ENCODE data around the gene ACTG1. TPM values are rescaled to one million over a fixed set of nuclear protein-coding genes. Genes with fewer than 3 reads are reported as not detected.

The ACTG1 gene
- total and polyA plus RNA-seq, 4 donors, result 347 to 1,699 (median 1,282) TPM

DNA sequence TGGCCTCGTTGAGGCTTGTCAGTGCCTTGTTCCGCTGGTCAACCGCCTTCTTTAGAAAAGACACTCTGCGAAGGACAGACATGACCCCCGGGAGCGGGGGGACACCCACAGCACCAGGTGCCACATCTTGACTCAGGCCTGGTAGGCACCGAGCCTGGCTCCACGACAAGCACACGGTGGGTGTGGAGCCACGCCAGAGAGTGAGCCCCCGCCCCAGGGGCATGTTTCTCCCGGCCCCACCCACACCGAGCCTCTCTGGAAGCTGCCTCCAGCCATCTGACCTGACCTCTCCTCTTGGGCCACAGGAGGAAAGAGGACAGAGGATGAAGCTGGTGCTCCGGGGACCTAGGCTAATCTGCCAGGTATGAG lies 35.0 kb upstream of the ACTG1 start:
- TF ChIP-seq FOXA2 (IDR thresholded peaks at IDR 0.05), result no peak
- TF ChIP-seq, protein P1, sequence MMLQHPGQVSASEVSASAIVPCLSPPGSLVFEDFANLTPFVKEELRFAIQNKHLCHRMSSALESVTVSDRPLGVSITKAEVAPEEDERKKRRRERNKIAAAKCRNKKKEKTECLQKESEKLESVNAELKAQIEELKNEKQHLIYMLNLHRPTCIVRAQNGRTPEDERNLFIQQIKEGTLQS (IDR thresholded peaks at IDR 0.05), result no peak
- WGBS, result 91% methylated on average over 14 of the region's 14 CpGs
- no peak for DNase-seq (ENCODE audit: low spot score)
- H3K36me3 ChIP-seq (ENCODE audit: control insufficient read depth in 4 of 4, insufficient read depth in 3 of 4, low read depth in 1 of 4, low read length in 3 of 4), result peaks cover 5 to 58% (median 21%) of the 10 kb centered on the region in 4 donors
- H3K27me3 ChIP-seq (ENCODE audit: control insufficient read depth in 4 of 4, insufficient read depth in 4 of 4, low read length in 3 of 4), result no peaks in the 10 kb centered on the region
- H3K9me3 ChIP-seq (ENCODE audit: control insufficient read depth in 4 of 4, low read length in 3 of 4), result no peaks in the 10 kb centered on the region
- no peak overlapping the region for H3K9ac ChIP-seq (ENCODE audit: low read depth in 1 of 2, low read length in 2 of 2)
- H3K4me1 ChIP-seq (ENCODE audit: control insufficient read depth in 4 of 4, insufficient read depth in 4 of 4, low read length in 3 of 4), result peaks cover 0 to 25% (median 17%) of the 10 kb centered on the region in 4 donors
- H3K27ac ChIP-seq (ENCODE audit: low read depth in 1 of 2, low read length in 2 of 2), result no peak overlapping the region
- no peak overlapping the region for H3K4me3 ChIP-seq (ENCODE audit: low read depth in 1 of 3, low read length in 3 of 3)

DNA sequence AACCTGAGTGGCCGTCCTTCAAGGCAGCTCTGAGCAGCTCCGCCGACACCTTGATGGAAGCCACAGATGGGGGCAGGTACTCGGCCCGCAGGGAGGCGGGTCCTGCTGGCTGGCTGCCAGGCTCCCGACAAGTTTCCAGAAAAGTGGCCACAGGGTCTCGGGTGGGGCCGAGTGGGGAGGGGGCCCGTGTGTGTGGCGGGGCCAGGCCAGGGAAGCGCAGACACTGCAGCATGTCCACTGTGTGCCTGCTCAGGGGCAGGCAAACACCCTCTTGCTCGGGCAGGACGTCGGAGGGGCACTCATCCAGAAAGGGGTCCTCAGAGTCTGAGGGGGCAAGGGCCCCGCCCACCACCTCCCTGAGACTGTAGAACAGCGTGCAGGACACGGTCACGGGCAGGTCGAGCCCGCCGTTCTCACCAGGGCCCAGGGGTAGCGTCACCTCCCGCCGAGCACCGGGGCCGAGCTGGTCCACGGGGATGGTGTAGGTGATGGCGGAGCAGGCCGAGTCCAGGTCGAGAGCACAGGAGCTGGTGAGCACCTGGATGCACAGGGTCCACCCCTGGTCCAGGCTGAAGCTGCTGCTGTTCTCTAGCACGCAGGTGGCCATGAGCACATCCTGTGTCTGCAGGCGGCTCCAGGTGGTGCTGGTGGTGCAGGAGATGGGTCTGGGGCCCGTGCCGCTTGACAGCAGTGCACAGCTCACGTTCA lies 34.5 kb upstream of the ACTG1 start:
- Histone ChIP-seq H3K9ac (ENCODE audit: low read depth in 1 of 2, low read length in 2 of 2) (no peak overlapping the region), H3K27me3 (ENCODE audit: control insufficient read depth in 4 of 4, insufficient read depth in 4 of 4, low read length in 3 of 4) (no peaks in the 10 kb centered on the region), H3K4me1 (ENCODE audit: control insufficient read depth in 4 of 4, insufficient read depth in 4 of 4, low read length in 3 of 4) (peaks cover 0 to 25% (median 17%) of the 10 kb centered on the region in 4 donors), H3K27ac (ENCODE audit: low read depth in 1 of 2, low read length in 2 of 2) (no peak overlapping the region), H3K36me3 (ENCODE audit: control insufficient read depth in 4 of 4, insufficient read depth in 3 of 4, low read depth in 1 of 4, low read length in 3 of 4) (peaks cover 5 to 61% (median 22%) of the 10 kb centered on the region in 4 donors), H3K9me3 (ENCODE audit: control insufficient read depth in 4 of 4, low read length in 3 of 4) (no peaks in the 10 kb centered on the region), H3K4me3 (ENCODE audit: low read depth in 1 of 3, low read length in 3 of 3) (no peak overlapping the region)
- 90% methylated on average over 36 of the region's 36 CpGs for WGBS
- no peak for DNase-seq (ENCODE audit: low spot score)
- TF ChIP-seq SP1 (IDR thresholded peaks at IDR 0.05), result no peak
- TF ChIP-seq RXRA (IDR thresholded peaks at IDR 0.05), result no peak
- TF ChIP-seq FOXA2 (IDR thresholded peaks at IDR 0.05), result no peak
- TF ChIP-seq, protein P2, sequence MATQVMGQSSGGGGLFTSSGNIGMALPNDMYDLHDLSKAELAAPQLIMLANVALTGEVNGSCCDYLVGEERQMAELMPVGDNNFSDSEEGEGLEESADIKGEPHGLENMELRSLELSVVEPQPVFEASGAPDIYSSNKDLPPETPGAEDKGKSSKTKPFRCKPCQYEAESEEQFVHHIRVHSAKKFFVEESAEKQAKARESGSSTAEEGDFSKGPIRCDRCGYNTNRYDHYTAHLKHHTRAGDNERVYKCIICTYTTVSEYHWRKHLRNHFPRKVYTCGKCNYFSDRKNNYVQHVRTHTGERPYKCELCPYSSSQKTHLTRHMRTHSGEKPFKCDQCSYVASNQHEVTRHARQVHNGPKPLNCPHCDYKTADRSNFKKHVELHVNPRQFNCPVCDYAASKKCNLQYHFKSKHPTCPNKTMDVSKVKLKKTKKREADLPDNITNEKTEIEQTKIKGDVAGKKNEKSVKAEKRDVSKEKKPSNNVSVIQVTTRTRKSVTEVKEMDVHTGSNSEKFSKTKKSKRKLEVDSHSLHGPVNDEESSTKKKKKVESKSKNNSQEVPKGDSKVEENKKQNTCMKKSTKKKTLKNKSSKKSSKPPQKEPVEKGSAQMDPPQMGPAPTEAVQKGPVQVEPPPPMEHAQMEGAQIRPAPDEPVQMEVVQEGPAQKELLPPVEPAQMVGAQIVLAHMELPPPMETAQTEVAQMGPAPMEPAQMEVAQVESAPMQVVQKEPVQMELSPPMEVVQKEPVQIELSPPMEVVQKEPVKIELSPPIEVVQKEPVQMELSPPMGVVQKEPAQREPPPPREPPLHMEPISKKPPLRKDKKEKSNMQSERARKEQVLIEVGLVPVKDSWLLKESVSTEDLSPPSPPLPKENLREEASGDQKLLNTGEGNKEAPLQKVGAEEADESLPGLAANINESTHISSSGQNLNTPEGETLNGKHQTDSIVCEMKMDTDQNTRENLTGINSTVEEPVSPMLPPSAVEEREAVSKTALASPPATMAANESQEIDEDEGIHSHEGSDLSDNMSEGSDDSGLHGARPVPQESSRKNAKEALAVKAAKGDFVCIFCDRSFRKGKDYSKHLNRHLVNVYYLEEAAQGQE (IDR thresholded peaks at IDR 0.05), result no peak

DNA sequence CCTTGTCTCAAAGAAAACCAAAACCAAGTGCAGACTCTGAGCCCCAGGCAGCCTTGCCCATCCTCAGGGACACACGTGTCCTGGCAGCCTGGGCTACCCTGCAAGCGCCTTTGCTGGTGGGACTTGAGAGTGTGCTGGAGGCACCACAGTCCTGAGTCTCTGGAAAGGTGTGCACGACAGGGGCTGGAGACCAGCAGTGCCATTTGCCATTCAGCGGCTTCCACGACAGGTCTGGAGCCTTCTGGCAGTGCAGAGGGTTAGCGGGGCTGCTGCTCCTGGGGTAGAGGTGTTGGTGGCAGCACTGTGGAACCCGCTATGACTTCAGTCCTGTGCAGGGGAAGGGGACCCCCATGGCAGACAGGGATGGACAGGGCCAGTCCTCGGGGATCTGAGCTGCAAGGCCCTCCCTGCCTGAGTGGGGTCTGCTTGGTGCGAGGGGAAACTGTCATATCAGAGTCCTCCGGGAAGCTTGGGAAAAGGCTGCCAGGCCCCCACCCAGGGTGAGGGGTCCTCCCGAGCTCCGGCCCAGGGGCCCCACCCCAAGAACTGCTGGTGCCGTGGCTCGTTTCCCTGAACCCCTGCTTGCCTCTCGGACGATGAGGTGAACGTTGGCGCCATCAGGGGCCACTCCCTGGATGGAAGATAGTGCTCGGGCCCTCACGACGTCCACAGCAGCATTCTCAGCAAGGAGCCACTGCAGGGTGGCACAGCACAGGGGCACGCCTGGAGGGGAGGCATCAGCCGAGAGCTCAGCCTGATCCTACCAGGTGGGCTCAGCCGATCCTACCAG lies 32.8 kb upstream of the ACTG1 start:
- Histone ChIP-seq H3K4me3 (ENCODE audit: low read depth in 1 of 3, low read length in 3 of 3) (no peak overlapping the region), H3K9me3 (ENCODE audit: control insufficient read depth in 4 of 4, low read length in 3 of 4) (no peaks in the 10 kb centered on the region), H3K27ac (ENCODE audit: low read depth in 1 of 2, low read length in 2 of 2) (no peak overlapping the region), H3K9ac (ENCODE audit: low read depth in 1 of 2, low read length in 2 of 2) (no peak overlapping the region), H3K36me3 (ENCODE audit: control insufficient read depth in 4 of 4, insufficient read depth in 3 of 4, low read depth in 1 of 4, low read length in 3 of 4) (peaks cover 5 to 74% (median 27%) of the 10 kb centered on the region in 4 donors), H3K4me1 (ENCODE audit: control insufficient read depth in 4 of 4, insufficient read depth in 4 of 4, low read length in 3 of 4) (peaks cover 0 to 12% (median 8%) of the 10 kb centered on the region in 4 donors), H3K27me3 (ENCODE audit: control insufficient read depth in 4 of 4, insufficient read depth in 4 of 4, low read length in 3 of 4) (no peaks in the 10 kb centered on the region)
- DNase-seq (ENCODE audit: low spot score), result no peak
- WGBS, result 92% methylated on average over 24 of the region's 24 CpGs
- TF ChIP-seq FOXA2 (IDR thresholded peaks at IDR 0.05) (no peak), FOXA1 (IDR thresholded peaks at IDR 0.05) (no peak), RXRA (IDR thresholded peaks at IDR 0.05) (no peak), JUND (IDR thresholded peaks at IDR 0.05) (no peak), NR2F2 (IDR thresholded peaks at IDR 0.05) (no peak), HNF4A (conservative IDR thresholded peaks at IDR 0.05) (no peak), SP1 (IDR thresholded peaks at IDR 0.05) (no peak), RAD21 (IDR thresholded peaks at IDR 0.05) (no peak), YY1 (IDR thresholded peaks at IDR 0.05) (no peak), GABPA (IDR thresholded peaks at IDR 0.05 in 1 of 2, conservative IDR thresholded peaks at IDR 0.05 in 1 of 2) (no peak), HNF4G (IDR thresholded peaks at IDR 0.05) (no peak), EGR1 (IDR thresholded peaks at IDR 0.05; ENCODE audit: low read depth in 2 of 2) (no peak), TAF1 (conservative IDR thresholded peaks at IDR 0.05) (no peak)
- TF ChIP-seq, protein P3, sequence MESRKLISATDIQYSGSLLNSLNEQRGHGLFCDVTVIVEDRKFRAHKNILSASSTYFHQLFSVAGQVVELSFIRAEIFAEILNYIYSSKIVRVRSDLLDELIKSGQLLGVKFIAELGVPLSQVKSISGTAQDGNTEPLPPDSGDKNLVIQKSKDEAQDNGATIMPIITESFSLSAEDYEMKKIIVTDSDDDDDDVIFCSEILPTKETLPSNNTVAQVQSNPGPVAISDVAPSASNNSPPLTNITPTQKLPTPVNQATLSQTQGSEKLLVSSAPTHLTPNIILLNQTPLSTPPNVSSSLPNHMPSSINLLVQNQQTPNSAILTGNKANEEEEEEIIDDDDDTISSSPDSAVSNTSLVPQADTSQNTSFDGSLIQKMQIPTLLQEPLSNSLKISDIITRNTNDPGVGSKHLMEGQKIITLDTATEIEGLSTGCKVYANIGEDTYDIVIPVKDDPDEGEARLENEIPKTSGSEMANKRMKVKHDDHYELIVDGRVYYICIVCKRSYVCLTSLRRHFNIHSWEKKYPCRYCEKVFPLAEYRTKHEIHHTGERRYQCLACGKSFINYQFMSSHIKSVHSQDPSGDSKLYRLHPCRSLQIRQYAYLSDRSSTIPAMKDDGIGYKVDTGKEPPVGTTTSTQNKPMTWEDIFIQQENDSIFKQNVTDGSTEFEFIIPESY (IDR thresholded peaks at IDR 0.05), result no peak
- TF ChIP-seq, protein P4, sequence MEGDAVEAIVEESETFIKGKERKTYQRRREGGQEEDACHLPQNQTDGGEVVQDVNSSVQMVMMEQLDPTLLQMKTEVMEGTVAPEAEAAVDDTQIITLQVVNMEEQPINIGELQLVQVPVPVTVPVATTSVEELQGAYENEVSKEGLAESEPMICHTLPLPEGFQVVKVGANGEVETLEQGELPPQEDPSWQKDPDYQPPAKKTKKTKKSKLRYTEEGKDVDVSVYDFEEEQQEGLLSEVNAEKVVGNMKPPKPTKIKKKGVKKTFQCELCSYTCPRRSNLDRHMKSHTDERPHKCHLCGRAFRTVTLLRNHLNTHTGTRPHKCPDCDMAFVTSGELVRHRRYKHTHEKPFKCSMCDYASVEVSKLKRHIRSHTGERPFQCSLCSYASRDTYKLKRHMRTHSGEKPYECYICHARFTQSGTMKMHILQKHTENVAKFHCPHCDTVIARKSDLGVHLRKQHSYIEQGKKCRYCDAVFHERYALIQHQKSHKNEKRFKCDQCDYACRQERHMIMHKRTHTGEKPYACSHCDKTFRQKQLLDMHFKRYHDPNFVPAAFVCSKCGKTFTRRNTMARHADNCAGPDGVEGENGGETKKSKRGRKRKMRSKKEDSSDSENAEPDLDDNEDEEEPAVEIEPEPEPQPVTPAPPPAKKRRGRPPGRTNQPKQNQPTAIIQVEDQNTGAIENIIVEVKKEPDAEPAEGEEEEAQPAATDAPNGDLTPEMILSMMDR (IDR thresholded peaks at IDR 0.05; ENCODE audit: low read depth, low read length, missing input control), result no peak
- TF ChIP-seq, protein P1 (IDR thresholded peaks at IDR 0.05), result no peak
- TF ChIP-seq, protein P5, sequence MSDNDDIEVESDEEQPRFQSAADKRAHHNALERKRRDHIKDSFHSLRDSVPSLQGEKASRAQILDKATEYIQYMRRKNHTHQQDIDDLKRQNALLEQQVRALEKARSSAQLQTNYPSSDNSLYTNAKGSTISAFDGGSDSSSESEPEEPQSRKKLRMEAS (IDR thresholded peaks at IDR 0.05), result no peak
